Heart right ventricle (tissue), 16 donors: ENCODE results near the gene CD226. TPM values are rescaled to one million over a fixed set of nuclear protein-coding genes. Genes with fewer than 3 reads are reported as not detected.
A peak's percentile ranks its signal among the peaks of the same experiment; 100 is the strongest.

Experiments
- ATAC-seq, 8 donors: fragments of 200-7000 bp; cut with Tn5 transposase; one replicate each; pipeline ENCODE4 v1.9.1; 2020; ENCODE audit warnings: mild to moderate bottlenecking in 8 of 8, moderate library complexity in 8 of 8, moderate number of reproducible peaks in 1 of 8
- DNase-seq, 2 donors: peaks; one replicate each; pipeline ENCODE4 v3.0.0-alpha.2; 2020
- H3K27ac ChIP-seq, 10 donors: fragments of 200-600 bp; sonication (generic) in 2 of 10; one replicate each; pipeline versions ENCODE4 v1.5.0 to v1.8.0; 2020 to 2022; ENCODE audit warnings: mild to moderate bottlenecking in 3 of 10
- H3K27me3 ChIP-seq, 7 donors: fragments of 200-600 bp; one replicate each; pipeline ENCODE4 v1.8.0; 2021 to 2022; ENCODE audit warnings: mild to moderate bottlenecking in 2 of 7
- H3K36me3 ChIP-seq, 9 donors: fragments of 200-600 bp; sonication (generic) in 1 of 9; one replicate each; pipeline versions ENCODE4 v1.5.0 to v1.8.0; 2020 to 2022; ENCODE audit warnings: mild to moderate bottlenecking in 2 of 9
- H3K4me1 ChIP-seq, 9 donors: fragments of 200-600 bp; sonication (generic) in 1 of 9; one replicate each; pipeline versions ENCODE4 v1.5.0 to v1.8.0; 2020 to 2022; ENCODE audit warnings: mild to moderate bottlenecking in 4 of 9
- H3K4me3 ChIP-seq, 10 donors: fragments of 200-600 bp; sonication (generic) in 2 of 10; one replicate each; pipeline versions ENCODE4 v1.5.0 to v1.8.0; 2020 to 2022; ENCODE audit warnings: mild to moderate bottlenecking in 7 of 10, moderate library complexity in 2 of 10
- H3K9me3 ChIP-seq, 11 donors: fragments of 200-600 bp in 10 of 11; sonication (generic) in 2 of 11; one replicate each; pipeline versions ENCODE4 v1.5.0 to v1.8.0; 2013 to 2022; ENCODE audit warnings: mild to moderate bottlenecking in 2 of 11, control low read depth in 1 of 11, moderate library complexity in 1 of 11
- CTCF ChIP-seq, 9 donors: fragments of 200-600 bp; sonication (generic) in 2 of 9; IDR thresholded peaks; one replicate each; pipeline versions ENCODE4 v1.5.0 to v1.8.0; 2021 to 2022; ENCODE audit warnings: antibody characterized with exemption in 9 of 9, mild to moderate bottlenecking in 5 of 9, moderate library complexity in 1 of 9
- WGBS, 2 donors: extraction: QIAGEN DNeasy Blood & Tissue Kit; methylation state at CpG; one replicate each; pipeline ENCODE4 v1.1.7; 2013; ENCODE audit warnings: inconsistent platforms in 1 of 2; 5-methylcytosine and 5-hydroxymethylcytosine counted together
- intact Hi-C, 10 donors: fragments of 100-400 bp; cut with DNase I; formaldehyde crosslinking; loops; one replicate each; pipeline versions ENCODE4 v1.11.1 to v1.14.2; 2022
- polyA plus RNA-seq, 2 donors: library from polyadenylated mRNA; stranded (reverse); fragments of 200-250 nt; gene quantifications; one replicate each; pipeline ENCODE4 v1.2.3, GENCODE V29; 2013
- total RNA-seq, 10 donors: library from RNA; stranded (reverse); fragmentation: NEBNext Ultra II Directional in 3 of 10; extraction: Animal tissue kit (Norgen Biotek cat#: 25700) in 3 of 10; gene quantifications; one replicate each; pipeline versions ENCODE4 v1.2.1 to v1.2.4, GENCODE V29; 2021 to 2023
- donor health status: Arrhythmogenic right ventricular cardiomyopathy.
- donor health status: ischemic (EF 13 %, LVEDD 7.1; RV severe dilation, severe dysfunction).
- donor health status: healthy with polysubstance abuse.
- donor health status: DM: no; HTN: yes; CAD: no.
- donor health status: DM: no; HTN: no; CAD: no.
- donor health status: ischemic (EF 25% LVEDD 6.9; RV normal size, moderate dysfunction).
- donor health status: ischemic (EF 25% LVEDD 5.7; RV mildly dilated, moderate dysfunction).
- donor health status: healthy.
- donor health status: DM: yes; HTN: yes; CAD: no.
- donor health status: Ischemic cardiomyopathy.
- donor health status: ischemic (EF 35%, LVEDD 5.7; RV mildly dilated, moderate dysfunction).
- donor health status: nonischemic (EF 11% LVEDD 7.7; RV severe dilation, severe dysfunction).
- donor health status: DM: yes; HTN: yes; CAD: no.
- donor health status: PGD.
- donor health status: ischemic (EF 29% LVEDD 5.4; RV normal size, mild dysfunction).
- donor health status: nonischemic (EF 23%, LVEDD 6.1; RV moderate dilation, normal function).

Gene CD226
- total and polyA plus RNA-seq, 12 donors: 0.19 to 4.1 (median 0.98) TPM

- intact Hi-C loops: no loop called here
- H3K4me3 ChIP-seq: peak overlapping the region in 4 of 10 donors; percentile 8 to 22 (median 14)
These were observed 1.9 kb upstream of the CD226 start for GRCh38 chr18:69949538-69949936.

GRCh38 chr18:69948919-69949537, 1.4 kb upstream of the CD226 start:
- intact Hi-C loops: no loop called here

More at GRCh38 chr18:69949538-69949936, 1.9 kb upstream of the CD226 start:
- H3K27ac ChIP-seq: peak overlapping the region in 1 of 10 donors; percentile 74
- no peaks in the 10 kb centered on the region for H3K27me3 ChIP-seq
- H3K4me1 ChIP-seq: peaks cover 0 to 32% (median 3%) of the 10 kb centered on the region in 9 donors
- DNase-seq: no peak
- peaks cover 0 to 5% (median 0%) of the 10 kb centered on the region in 11 donors for H3K9me3 ChIP-seq
- no peaks in the 10 kb centered on the region for H3K36me3 ChIP-seq
- WGBS, 2 donors: 91 to 95% methylated on average over 4 of the region's 4 CpGs
- peak in 1 of 8 donors; percentile 24 for ATAC-seq
- TF ChIP-seq CTCF (IDR thresholded peaks at IDR 0.05): no peak

GRCh38 chr18:69948256-69948655, 583 bp upstream of the CD226 start:
- peaks cover 0 to 4% (median 0%) of the 10 kb centered on the region in 11 donors for H3K9me3 ChIP-seq
- no peak overlapping the region for H3K4me3 ChIP-seq
- peak overlapping the region in 1 of 10 donors; percentile 74 for H3K27ac ChIP-seq
- H3K27me3 ChIP-seq: no peaks in the 10 kb centered on the region
- no peak for ATAC-seq
- intact Hi-C loops: no loop called here
- WGBS, 2 donors: 79 to 80% methylated on average over 2 of the region's 2 CpGs
- TF ChIP-seq CTCF (IDR thresholded peaks at IDR 0.05): no peak
- DNase-seq: no peak
- H3K36me3 ChIP-seq: no peaks in the 10 kb centered on the region
- H3K4me1 ChIP-seq: peaks cover 0 to 32% (median 3%) of the 10 kb centered on the region in 9 donors

More at GRCh38 chr18:69948919-69949537, 1.4 kb upstream of the CD226 start:
- no peak for TF ChIP-seq CTCF (IDR thresholded peaks at IDR 0.05)
- H3K27me3 ChIP-seq: no peaks in the 10 kb centered on the region
- peak in 1 of 2 donors; percentile 14 for DNase-seq
- peaks cover 0 to 5% (median 0%) of the 10 kb centered on the region in 11 donors for H3K9me3 ChIP-seq
- H3K4me3 ChIP-seq: peak overlapping the region in 6 of 10 donors; percentile 8 to 22 (median 14)
- WGBS, 2 donors: 40 to 51% methylated on average over 15 of the region's 15 CpGs
- ATAC-seq: peak in 7 of 8 donors; percentile 55 to 90 (median 75)
- H3K36me3 ChIP-seq: no peaks in the 10 kb centered on the region
- H3K4me1 ChIP-seq: peaks cover 0 to 32% (median 3%) of the 10 kb centered on the region in 9 donors
- H3K27ac ChIP-seq: peak overlapping the region in 1 of 10 donors; percentile 74

GRCh38 chr18:69946608-69947155, 991 bp downstream of the CD226 start:
- H3K27me3 ChIP-seq: no peaks in the 10 kb centered on the region
- peak overlapping the region in 1 of 10 donors; percentile 30 for H3K4me3 ChIP-seq
- peaks cover 0 to 9% (median 0%) of the 10 kb centered on the region in 11 donors for H3K9me3 ChIP-seq
- peak overlapping the region in 1 of 10 donors; percentile 74 for H3K27ac ChIP-seq
- intact Hi-C loops: no loop called here
- H3K4me1 ChIP-seq: peaks cover 0 to 32% (median 3%) of the 10 kb centered on the region in 9 donors
- DNase-seq (no peak), ATAC-seq (no peak)
- WGBS, 2 donors: 95 to 97% methylated on average over 5 of the region's 5 CpGs
- TF ChIP-seq CTCF (IDR thresholded peaks at IDR 0.05): no peak
- no peaks in the 10 kb centered on the region for H3K36me3 ChIP-seq
